HL-60 (cell line): ENCODE data around the gene LRRC3B.

ENCODE experiments used
- DNase-seq, 2 experiments: peaks; one replicate each; pipeline ENCODE4 v3.0.0-alpha.2; 2010 to 2020; ENCODE audit warnings: low read depth in 1 of 2, low spot score in 1 of 2
- H3K27ac ChIP-seq: fragments of 250-450 bp; sonication (Bioruptor Pico); replicated peaks from 2 replicates; pipeline ENCODE4 v1.5.1; 2020; ENCODE audit warnings: mild to moderate bottlenecking, moderate library complexity
- H3K27me3 ChIP-seq: fragments of 250-450 bp; sonication (Bioruptor Pico); 2 replicates; pipeline ENCODE4 v1.5.1; 2021; ENCODE audit warnings: mild to moderate bottlenecking, moderate library complexity; ENCODE audit not compliant: insufficient read depth, poor library complexity, severe bottlenecking
- H3K4me3 ChIP-seq: replicated peaks from 2 replicates; pipeline ENCODE4 v1.5.1; 2011; ENCODE audit warnings: mild to moderate bottlenecking, control low read depth, low read length; ENCODE audit not compliant: insufficient read depth
- GABPA ChIP-seq: IDR thresholded peaks from 2 replicates; pipeline ENCODE4 v1.6.1; 2012; ENCODE audit warnings: low read depth
- POLR2AphosphoS5 ChIP-seq: IDR thresholded peaks from 2 replicates; pipeline ENCODE4 v1.6.1; 2012; ENCODE audit warnings: low read depth
- SPI1 ChIP-seq: IDR thresholded peaks from 2 replicates; pipeline ENCODE4 v1.6.1; 2012; ENCODE audit warnings: low read depth, mild to moderate bottlenecking, borderline replicate concordance
- TF ChIP-seq, protein P1 (sequence below): IDR thresholded peaks from one replicate; pipeline ENCODE4 v1.5.1; 2011; ENCODE audit warnings: low read length, control low read depth, inconsistent platforms; ENCODE audit not compliant: insufficient read depth
- TF ChIP-seq, protein P2 (sequence below): IDR thresholded peaks from 2 replicates; pipeline ENCODE4 v1.6.1; 2012; ENCODE audit warnings: low read depth; ENCODE audit not compliant: insufficient replicate concordance

The LRRC3B gene

DNA sequence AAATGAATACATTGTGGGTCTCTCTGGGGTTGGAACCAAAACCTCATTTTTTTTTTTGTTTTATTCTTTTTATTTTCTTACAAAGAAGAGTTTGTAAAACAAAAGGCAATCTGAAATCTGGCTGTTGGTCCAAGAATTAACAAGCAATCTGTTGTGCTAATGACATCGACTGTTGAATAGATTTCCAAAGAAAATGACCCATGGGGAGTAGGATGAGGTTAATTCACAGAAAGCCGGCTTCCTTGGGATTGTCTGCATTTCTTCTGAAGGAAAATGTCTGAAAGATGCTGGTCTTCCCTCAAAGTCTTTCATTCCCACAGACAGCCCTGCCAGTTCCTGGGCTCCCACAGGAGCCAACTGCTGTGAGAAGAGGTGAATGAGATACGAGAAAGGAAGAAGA, 92.9 kb downstream of the LRRC3B start:
- H3K27me3 ChIP-seq = no peaks in the 10 kb centered on the region
- no peak for DNase-seq
- H3K27ac ChIP-seq = no peak overlapping the region
- H3K4me3 ChIP-seq = no peak overlapping the region
- TF ChIP-seq SPI1 = no peak
- TF ChIP-seq, protein P1, sequence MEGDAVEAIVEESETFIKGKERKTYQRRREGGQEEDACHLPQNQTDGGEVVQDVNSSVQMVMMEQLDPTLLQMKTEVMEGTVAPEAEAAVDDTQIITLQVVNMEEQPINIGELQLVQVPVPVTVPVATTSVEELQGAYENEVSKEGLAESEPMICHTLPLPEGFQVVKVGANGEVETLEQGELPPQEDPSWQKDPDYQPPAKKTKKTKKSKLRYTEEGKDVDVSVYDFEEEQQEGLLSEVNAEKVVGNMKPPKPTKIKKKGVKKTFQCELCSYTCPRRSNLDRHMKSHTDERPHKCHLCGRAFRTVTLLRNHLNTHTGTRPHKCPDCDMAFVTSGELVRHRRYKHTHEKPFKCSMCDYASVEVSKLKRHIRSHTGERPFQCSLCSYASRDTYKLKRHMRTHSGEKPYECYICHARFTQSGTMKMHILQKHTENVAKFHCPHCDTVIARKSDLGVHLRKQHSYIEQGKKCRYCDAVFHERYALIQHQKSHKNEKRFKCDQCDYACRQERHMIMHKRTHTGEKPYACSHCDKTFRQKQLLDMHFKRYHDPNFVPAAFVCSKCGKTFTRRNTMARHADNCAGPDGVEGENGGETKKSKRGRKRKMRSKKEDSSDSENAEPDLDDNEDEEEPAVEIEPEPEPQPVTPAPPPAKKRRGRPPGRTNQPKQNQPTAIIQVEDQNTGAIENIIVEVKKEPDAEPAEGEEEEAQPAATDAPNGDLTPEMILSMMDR = no peak

DNA sequence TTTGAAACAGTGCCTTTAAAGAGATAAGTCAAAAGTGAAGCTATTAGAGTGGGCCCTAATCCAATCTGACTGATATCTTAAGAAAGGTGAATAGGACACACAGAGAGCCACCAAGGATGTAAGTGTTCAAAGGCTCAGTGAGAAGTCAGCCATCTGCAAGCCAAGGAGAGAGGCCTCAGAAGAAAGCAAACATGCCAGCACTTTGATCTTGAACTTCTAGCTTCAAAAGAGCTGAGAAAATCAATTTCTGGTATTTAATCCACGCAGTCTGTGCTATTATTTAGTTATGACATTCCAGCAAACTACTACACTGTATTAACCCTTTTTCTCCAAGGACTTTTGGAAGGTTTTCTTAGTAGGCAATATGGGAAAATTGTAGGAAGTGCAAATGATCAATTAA, 95.7 kb downstream of the LRRC3B start:
- TF ChIP-seq POLR2AphosphoS5 (no peak), GABPA (no peak), SPI1 (no peak)
- TF ChIP-seq, protein P1 = no peak
- TF ChIP-seq, protein P2, sequence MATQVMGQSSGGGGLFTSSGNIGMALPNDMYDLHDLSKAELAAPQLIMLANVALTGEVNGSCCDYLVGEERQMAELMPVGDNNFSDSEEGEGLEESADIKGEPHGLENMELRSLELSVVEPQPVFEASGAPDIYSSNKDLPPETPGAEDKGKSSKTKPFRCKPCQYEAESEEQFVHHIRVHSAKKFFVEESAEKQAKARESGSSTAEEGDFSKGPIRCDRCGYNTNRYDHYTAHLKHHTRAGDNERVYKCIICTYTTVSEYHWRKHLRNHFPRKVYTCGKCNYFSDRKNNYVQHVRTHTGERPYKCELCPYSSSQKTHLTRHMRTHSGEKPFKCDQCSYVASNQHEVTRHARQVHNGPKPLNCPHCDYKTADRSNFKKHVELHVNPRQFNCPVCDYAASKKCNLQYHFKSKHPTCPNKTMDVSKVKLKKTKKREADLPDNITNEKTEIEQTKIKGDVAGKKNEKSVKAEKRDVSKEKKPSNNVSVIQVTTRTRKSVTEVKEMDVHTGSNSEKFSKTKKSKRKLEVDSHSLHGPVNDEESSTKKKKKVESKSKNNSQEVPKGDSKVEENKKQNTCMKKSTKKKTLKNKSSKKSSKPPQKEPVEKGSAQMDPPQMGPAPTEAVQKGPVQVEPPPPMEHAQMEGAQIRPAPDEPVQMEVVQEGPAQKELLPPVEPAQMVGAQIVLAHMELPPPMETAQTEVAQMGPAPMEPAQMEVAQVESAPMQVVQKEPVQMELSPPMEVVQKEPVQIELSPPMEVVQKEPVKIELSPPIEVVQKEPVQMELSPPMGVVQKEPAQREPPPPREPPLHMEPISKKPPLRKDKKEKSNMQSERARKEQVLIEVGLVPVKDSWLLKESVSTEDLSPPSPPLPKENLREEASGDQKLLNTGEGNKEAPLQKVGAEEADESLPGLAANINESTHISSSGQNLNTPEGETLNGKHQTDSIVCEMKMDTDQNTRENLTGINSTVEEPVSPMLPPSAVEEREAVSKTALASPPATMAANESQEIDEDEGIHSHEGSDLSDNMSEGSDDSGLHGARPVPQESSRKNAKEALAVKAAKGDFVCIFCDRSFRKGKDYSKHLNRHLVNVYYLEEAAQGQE = no peak
- no peak for DNase-seq
- Histone ChIP-seq H3K27me3 (no peaks in the 10 kb centered on the region), H3K27ac (no peak overlapping the region), H3K4me3 (no peak overlapping the region)

DNA sequence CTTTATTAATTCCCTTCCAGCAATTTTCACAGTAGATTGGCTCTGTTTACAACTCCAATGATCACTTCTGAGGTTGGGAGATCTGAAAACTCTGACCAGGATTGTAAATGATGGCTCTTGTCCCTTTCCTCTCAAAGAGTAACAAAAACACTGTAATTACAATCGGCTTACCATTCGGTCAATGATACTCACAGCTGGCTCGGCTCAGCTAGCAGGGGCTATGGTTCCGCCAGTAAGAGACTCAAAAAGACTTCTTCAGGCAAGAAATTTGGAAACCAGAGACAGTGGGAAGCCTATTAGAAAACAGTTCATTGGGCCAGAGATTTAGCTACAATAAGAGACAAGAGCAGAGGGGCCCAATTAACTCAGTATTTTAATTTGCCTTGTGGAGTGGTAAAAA, 96.6 kb downstream of the LRRC3B start:
- H3K27me3 ChIP-seq = no peaks in the 10 kb centered on the region
- H3K4me3 ChIP-seq = no peak overlapping the region
- H3K27ac ChIP-seq = no peak overlapping the region
- TF ChIP-seq, protein P1 = no peak
- TF ChIP-seq, protein P2 = no peak
- TF ChIP-seq GABPA (no peak), POLR2AphosphoS5 (no peak), SPI1 (no peak)
- DNase-seq = no peak

DNA sequence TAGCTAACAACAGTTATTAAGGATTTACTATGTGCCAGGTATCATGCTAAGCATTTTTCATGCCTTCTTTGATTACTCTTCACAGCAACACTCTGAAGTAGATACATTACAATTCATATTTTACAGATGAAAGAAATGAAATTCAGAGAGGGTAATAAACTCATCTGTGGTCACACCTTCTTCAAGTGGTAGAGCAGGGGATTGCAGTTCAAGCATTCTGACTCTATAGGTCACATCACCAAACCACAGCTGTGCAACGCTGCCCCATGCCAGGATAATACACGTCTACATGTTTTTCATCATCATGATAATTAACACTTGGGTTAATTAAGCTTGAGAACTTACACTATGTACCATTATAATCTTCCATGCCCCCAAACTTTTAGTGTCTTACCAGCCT, 98.5 kb downstream of the LRRC3B start:
- no peak for DNase-seq
- H3K4me3 ChIP-seq = no peak overlapping the region
- TF ChIP-seq POLR2AphosphoS5 = no peak
- TF ChIP-seq, protein P2 = no peak
- TF ChIP-seq GABPA = no peak
- TF ChIP-seq, protein P1 = no peak
- TF ChIP-seq SPI1 = no peak
- no peaks in the 10 kb centered on the region for H3K27me3 ChIP-seq
- no peak overlapping the region for H3K27ac ChIP-seq
